PFSK-1 (cell line): ENCODE measurements around the gene ACTR1A.

Experiments used
- FOXP2 ChIP-seq: optimal IDR thresholded peaks from 2 replicates; pipeline ENCODE3; 2011; ENCODE audit warnings: borderline replicate concordance, control low read depth, inconsistent platforms; ENCODE audit not compliant: insufficient read depth; ENCODE audit errors: extremely low read length, extremely low read depth
- TAF1 ChIP-seq: IDR thresholded peaks from 2 replicates; pipeline ENCODE4 v1.6.1; 2012; ENCODE audit warnings: low read length, control low read depth, borderline replicate concordance; ENCODE audit not compliant: insufficient read depth

- TF ChIP-seq TAF1: no peak
- no peak for TF ChIP-seq FOXP2
Measured at GRCh38 chr10:102438374-102438773, 64.1 kb downstream of the ACTR1A start.
